ENCODE results near the gene L3MBTL4. TPM values are rescaled to one million over a fixed set of nuclear protein-coding genes. Genes with fewer than 3 reads are reported as not detected.

L3MBTL4 gene
- total and polyA plus RNA-seq, 4 donors: 2.3 to 15.0 (median 5.0) TPM

- no peaks in the 10 kb centered on the region for H3K36me3 ChIP-seq (ENCODE audit: control insufficient read depth in 4 of 4, insufficient read depth in 3 of 4, low read depth in 1 of 4, low read length in 3 of 4)
- H3K27ac ChIP-seq (ENCODE audit: low read depth in 1 of 2, low read length in 2 of 2): no peak overlapping the region
- TF ChIP-seq YY1 (IDR thresholded peaks at IDR 0.05) (no peak), EGR1 (IDR thresholded peaks at IDR 0.05; ENCODE audit: low read depth in 2 of 2) (no peak), ATF3 (IDR thresholded peaks at IDR 0.05) (no peak), JUND (IDR thresholded peaks at IDR 0.05) (no peak), MAX (IDR thresholded peaks at IDR 0.05) (no peak), FOXA2 (IDR thresholded peaks at IDR 0.05) (no peak), FOXA1 (IDR thresholded peaks at IDR 0.05) (no peak), ZBTB33 (IDR thresholded peaks at IDR 0.05) (no peak), NR2F2 (IDR thresholded peaks at IDR 0.05) (no peak), HNF4G (IDR thresholded peaks at IDR 0.05) (no peak), SP1 (IDR thresholded peaks at IDR 0.05) (no peak), GABPA (IDR thresholded peaks at IDR 0.05 in 1 of 2, conservative IDR thresholded peaks at IDR 0.05 in 1 of 2) (no peak), REST (IDR thresholded peaks at IDR 0.05) (no peak), HNF4A (conservative IDR thresholded peaks at IDR 0.05) (no peak)
- H3K4me1 ChIP-seq (ENCODE audit: control insufficient read depth in 4 of 4, insufficient read depth in 4 of 4, low read length in 3 of 4): no peaks in the 10 kb centered on the region
- H3K4me3 ChIP-seq (ENCODE audit: low read depth in 1 of 3, low read length in 3 of 3): no peak overlapping the region
- no peak overlapping the region for H3K9ac ChIP-seq (ENCODE audit: low read depth in 1 of 2, low read length in 2 of 2)
- 61% methylated on average over 2 of the region's 2 CpGs for WGBS
- DNase-seq (ENCODE audit: low spot score): no peak
- H3K9me3 ChIP-seq (ENCODE audit: control insufficient read depth in 4 of 4, low read length in 3 of 4): no peaks in the 10 kb centered on the region
- no peaks in the 10 kb centered on the region for H3K27me3 ChIP-seq (ENCODE audit: control insufficient read depth in 4 of 4, insufficient read depth in 4 of 4, low read length in 3 of 4)
Measured at GRCh38 chr18:5948237-5948636, 466.5 kb downstream of the L3MBTL4 start.

- TF ChIP-seq YY1 (IDR thresholded peaks at IDR 0.05) (no peak), EGR1 (IDR thresholded peaks at IDR 0.05; ENCODE audit: low read depth in 2 of 2) (no peak), HNF4G (IDR thresholded peaks at IDR 0.05) (no peak), GABPA (IDR thresholded peaks at IDR 0.05 in 1 of 2, conservative IDR thresholded peaks at IDR 0.05 in 1 of 2) (no peak), FOXA2 (IDR thresholded peaks at IDR 0.05) (no peak), NR2F2 (IDR thresholded peaks at IDR 0.05) (no peak), ZBTB33 (IDR thresholded peaks at IDR 0.05) (no peak), REST (IDR thresholded peaks at IDR 0.05) (no peak), FOXA1 (IDR thresholded peaks at IDR 0.05) (no peak), CTCF (IDR thresholded peaks at IDR 0.05; ENCODE audit: low read depth, low read length, missing input control) (no peak), HNF4A (conservative IDR thresholded peaks at IDR 0.05) (no peak), TAF1 (conservative IDR thresholded peaks at IDR 0.05) (no peak)
- no peak overlapping the region for H3K4me3 ChIP-seq (ENCODE audit: low read depth in 1 of 3, low read length in 3 of 3)
- no peak overlapping the region for H3K27ac ChIP-seq (ENCODE audit: low read depth in 1 of 2, low read length in 2 of 2)
- no peaks in the 10 kb centered on the region for H3K4me1 ChIP-seq (ENCODE audit: control insufficient read depth in 4 of 4, insufficient read depth in 4 of 4, low read length in 3 of 4)
- DNase-seq (ENCODE audit: low spot score): no peak
- H3K9me3 ChIP-seq (ENCODE audit: control insufficient read depth in 4 of 4, low read length in 3 of 4): no peaks in the 10 kb centered on the region
- 88% methylated on average over 3 of the region's 3 CpGs for WGBS
- no peaks in the 10 kb centered on the region for H3K36me3 ChIP-seq (ENCODE audit: control insufficient read depth in 4 of 4, insufficient read depth in 3 of 4, low read depth in 1 of 4, low read length in 3 of 4)
- no peak overlapping the region for H3K9ac ChIP-seq (ENCODE audit: low read depth in 1 of 2, low read length in 2 of 2)
- no peaks in the 10 kb centered on the region for H3K27me3 ChIP-seq (ENCODE audit: control insufficient read depth in 4 of 4, insufficient read depth in 4 of 4, low read length in 3 of 4)
Measured at GRCh38 chr18:5944448-5944847, 470.3 kb downstream of the L3MBTL4 start.

Data from liver (tissue), 9 donors.